Stimulated activated CD4-positive, alpha-beta T cell treated with anti-CD3 and anti-CD28 coated beads, Interleukin-15, amount 100 ng/mL, for 1 hour (primary cell): ENCODE data around the gene SNX25.
"Not testable (repeated sequence)": the region's sequence is repeated elsewhere in the genome, so short reads cannot be mapped to it uniquely, and the experiment has no call there.

Experiments used
- DNase-seq, 2 donors: peaks; one replicate each; pipeline ENCODE4 v3.0.0-alpha.2; 2020; ENCODE audit warnings: low read depth in 1 of 2, low spot score in 1 of 2

Gene SNX25

GRCh38 chr4:185304541-185304940 is 95.1 kb downstream of the SNX25 start:
- no peak for DNase-seq

- DNase-seq: no peak
These were observed 95.7 kb downstream of the SNX25 start for GRCh38 chr4:185304944-185305690.

- DNase-seq: no peak
These were observed 96.6 kb downstream of the SNX25 start for GRCh38 chr4:185305979-185306442.

- DNase-seq: no peak
These were observed 97.9 kb downstream of the SNX25 start for GRCh38 chr4:185307136-185307950.

GRCh38 chr4:185309770-185310169 is 100.4 kb downstream of the SNX25 start:
- DNase-seq: no peak

- no peak for DNase-seq
These were observed 101.9 kb downstream of the SNX25 start for GRCh38 chr4:185311113-185311888.

GRCh38 chr4:185312699-185313098 is 103.3 kb downstream of the SNX25 start:
- DNase-seq: no peak

- DNase-seq: not testable (repeated sequence)
These were observed 108.1 kb downstream of the SNX25 start for GRCh38 chr4:185317462-185317861.

GRCh38 chr4:185317880-185318279 is 108.5 kb downstream of the SNX25 start:
- no peak for DNase-seq

- DNase-seq: no peak
These were observed 109.3 kb downstream of the SNX25 start for GRCh38 chr4:185318679-185319078.

- no peak for DNase-seq
These were observed 113.4 kb downstream of the SNX25 start for GRCh38 chr4:185322803-185323202.

GRCh38 chr4:185323606-185324005 is 114.2 kb downstream of the SNX25 start:
- DNase-seq: no peak

GRCh38 chr4:185324361-185324760 is 115.0 kb downstream of the SNX25 start:
- DNase-seq: not testable (repeated sequence)

GRCh38 chr4:185325721-185326120 is 116.3 kb downstream of the SNX25 start:
- DNase-seq: not testable (repeated sequence)

- no peak for DNase-seq
These were observed 119.2 kb downstream of the SNX25 start for GRCh38 chr4:185328586-185328985.

GRCh38 chr4:185329879-185330510 is 120.6 kb downstream of the SNX25 start:
- DNase-seq: not testable (repeated sequence)

- no peak for DNase-seq
These were observed 123.4 kb downstream of the SNX25 start for GRCh38 chr4:185332575-185333464.

- no peak for DNase-seq
These were observed 124.9 kb downstream of the SNX25 start for GRCh38 chr4:185334326-185334725.

- no peak for DNase-seq
These were observed 126.2 kb downstream of the SNX25 start for GRCh38 chr4:185335579-185335978.

GRCh38 chr4:185339941-185340340 is 130.5 kb downstream of the SNX25 start:
- DNase-seq: no peak
